HFF-Myc (cell line): ENCODE results near the gene OLIG2.

ENCODE experiments used
- DNase-seq: peaks from one replicate; pipeline ENCODE4 v3.0.0-alpha.2; 2011; ENCODE audit warnings: low read depth; ENCODE audit errors: extremely low read depth
- H3K4me3 ChIP-seq: replicated peaks from 2 replicates; pipeline ENCODE4 v1.5.1; 2011; ENCODE audit warnings: low read depth, mild to moderate bottlenecking, control low read depth, low read length
- TF ChIP-seq, protein P1 (sequence below): IDR thresholded peaks from 2 replicates; pipeline ENCODE4 v1.5.1; 2012; ENCODE audit warnings: mild to moderate bottlenecking, low read depth, low read length, control low read depth; ENCODE audit errors: missing control alignments

Gene OLIG2

DNA sequence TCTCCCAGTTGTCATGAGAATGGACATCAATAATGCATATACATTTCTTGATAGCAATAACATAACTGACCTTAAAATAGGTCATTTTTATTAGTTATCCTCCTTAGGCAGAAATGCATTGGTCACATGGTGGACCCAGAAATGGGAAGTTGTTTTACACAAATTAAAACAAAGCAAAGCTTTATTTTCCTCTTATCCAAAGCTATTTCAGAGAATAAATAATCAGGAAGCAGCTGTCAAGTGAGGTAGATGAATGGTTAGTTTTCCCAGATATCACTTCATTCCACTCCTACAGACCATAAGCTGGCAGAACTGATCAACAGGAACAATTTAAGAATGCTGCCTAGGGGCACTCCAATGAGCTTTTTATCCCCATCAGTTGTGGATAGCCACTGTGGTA is 28.2 kb downstream of the OLIG2 start:
- TF ChIP-seq, protein P1, sequence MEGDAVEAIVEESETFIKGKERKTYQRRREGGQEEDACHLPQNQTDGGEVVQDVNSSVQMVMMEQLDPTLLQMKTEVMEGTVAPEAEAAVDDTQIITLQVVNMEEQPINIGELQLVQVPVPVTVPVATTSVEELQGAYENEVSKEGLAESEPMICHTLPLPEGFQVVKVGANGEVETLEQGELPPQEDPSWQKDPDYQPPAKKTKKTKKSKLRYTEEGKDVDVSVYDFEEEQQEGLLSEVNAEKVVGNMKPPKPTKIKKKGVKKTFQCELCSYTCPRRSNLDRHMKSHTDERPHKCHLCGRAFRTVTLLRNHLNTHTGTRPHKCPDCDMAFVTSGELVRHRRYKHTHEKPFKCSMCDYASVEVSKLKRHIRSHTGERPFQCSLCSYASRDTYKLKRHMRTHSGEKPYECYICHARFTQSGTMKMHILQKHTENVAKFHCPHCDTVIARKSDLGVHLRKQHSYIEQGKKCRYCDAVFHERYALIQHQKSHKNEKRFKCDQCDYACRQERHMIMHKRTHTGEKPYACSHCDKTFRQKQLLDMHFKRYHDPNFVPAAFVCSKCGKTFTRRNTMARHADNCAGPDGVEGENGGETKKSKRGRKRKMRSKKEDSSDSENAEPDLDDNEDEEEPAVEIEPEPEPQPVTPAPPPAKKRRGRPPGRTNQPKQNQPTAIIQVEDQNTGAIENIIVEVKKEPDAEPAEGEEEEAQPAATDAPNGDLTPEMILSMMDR = no peak
- DNase-seq = no peak
- no peak overlapping the region for H3K4me3 ChIP-seq

- H3K4me3 ChIP-seq = no peak overlapping the region
- TF ChIP-seq, protein P1 = no peak
- DNase-seq = no peak
Measured at GRCh38 chr21:33055991-33056390, 30.3 kb downstream of the OLIG2 start.

DNA sequence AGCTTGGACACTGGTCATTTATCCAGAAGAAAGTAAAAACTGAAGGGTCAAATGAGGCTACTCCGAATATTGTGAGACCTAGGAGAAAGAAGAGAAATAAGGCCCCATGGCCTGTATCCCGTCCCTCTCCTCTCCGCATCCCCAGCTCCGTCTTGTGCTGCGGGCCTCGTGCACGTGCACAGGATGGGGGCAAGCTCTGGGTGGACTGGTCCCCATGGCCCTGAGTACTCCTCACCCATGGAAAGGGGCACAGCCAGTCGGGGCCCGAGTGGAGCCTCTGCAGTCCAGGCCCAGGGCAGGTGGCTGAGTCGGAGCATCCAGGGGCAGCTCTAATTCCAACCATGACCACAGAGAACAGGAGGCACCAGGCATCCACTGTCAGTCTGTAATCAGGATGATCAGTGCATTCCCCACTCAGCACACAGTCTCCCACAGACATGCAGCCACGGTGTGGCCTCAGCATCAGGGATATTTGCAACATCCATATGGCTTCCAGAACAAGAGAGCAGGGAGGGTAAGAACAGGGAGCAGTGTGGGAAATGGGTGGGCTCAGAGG is 31.7 kb downstream of the OLIG2 start:
- no peak for DNase-seq
- TF ChIP-seq, protein P1 = no peak
- no peak overlapping the region for H3K4me3 ChIP-seq

- H3K4me3 ChIP-seq = no peak overlapping the region
- DNase-seq = no peak
- TF ChIP-seq, protein P1 = no peak
Measured at GRCh38 chr21:33058527-33058926, 32.8 kb downstream of the OLIG2 start.

DNA sequence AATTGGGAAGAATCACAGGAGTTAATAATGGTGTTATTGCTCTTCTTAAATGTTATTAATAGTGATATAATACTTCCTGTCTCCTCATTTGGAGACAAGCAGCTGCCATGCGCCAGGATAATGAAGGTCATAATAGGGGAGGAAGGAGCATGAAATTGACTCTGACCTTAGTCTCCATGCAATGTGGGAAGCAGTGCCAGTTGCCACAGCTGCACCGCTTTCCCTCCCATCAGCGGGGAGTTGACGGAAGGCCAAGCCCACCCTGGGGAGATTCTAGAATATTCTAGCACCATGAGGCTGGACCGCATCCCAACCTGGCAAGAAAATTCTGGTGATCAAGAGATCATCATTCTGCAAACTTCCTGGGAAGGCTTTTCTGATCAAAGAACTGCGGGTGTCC is 33.2 kb downstream of the OLIG2 start:
- TF ChIP-seq, protein P1 = no peak
- no peak overlapping the region for H3K4me3 ChIP-seq
- no peak for DNase-seq

- DNase-seq = no peak
- H3K4me3 ChIP-seq = no peak overlapping the region
- TF ChIP-seq, protein P1 = no peak
Measured at GRCh38 chr21:33059380-33059841, 33.7 kb downstream of the OLIG2 start.

- TF ChIP-seq, protein P1 = no peak
- no peak overlapping the region for H3K4me3 ChIP-seq
- no peak for DNase-seq
Measured at GRCh38 chr21:33061233-33061632, 35.5 kb downstream of the OLIG2 start.
